Measurements from ENCODE around the gene ZNF804B.
"Not testable (repeated sequence)": the region's sequence is repeated elsewhere in the genome, so short reads cannot be mapped to it uniquely, and the experiment has no call there.

ZNF804B gene

DNA sequence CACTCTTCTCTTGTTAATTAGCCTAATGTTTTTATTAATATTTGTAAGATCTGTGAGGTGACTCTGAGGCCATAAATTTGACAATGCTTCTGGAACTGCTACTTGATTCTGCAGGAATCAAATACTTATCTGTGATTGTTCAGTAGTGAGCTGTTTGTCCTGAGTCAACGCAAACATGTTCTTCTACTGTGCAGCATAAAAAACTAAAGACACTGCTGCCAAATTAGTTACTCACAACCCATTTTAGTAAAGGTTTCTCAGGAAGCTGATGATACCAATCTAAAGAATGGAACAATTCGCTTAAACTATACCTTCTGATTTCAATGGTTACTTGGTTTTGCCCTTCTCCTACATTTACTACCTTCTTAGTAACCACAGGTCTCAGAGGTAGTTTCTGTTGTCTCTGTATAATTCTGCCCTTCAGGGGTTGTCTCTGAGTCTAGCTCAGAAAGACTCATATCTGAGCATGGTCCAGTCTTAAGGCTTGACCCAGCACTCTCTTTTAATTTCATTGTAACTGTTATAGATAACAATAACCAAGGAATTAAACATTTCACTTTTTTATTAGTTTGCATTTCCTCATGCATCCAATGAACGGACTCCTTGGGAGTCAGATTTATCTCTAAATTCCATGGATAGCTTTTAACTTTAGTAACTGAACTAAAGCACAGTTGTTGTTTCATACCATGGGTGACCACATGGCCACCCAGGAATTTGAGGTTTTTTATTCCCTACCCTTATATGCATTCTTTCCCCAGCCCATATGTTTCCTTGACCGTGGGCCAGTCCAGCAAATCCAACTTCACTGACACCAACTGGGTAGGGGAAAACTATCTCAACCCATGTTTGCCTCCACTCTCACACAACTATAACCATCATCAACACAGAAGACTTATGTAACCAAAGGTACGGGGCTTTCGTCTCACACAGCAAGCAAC lies 345.5 kb downstream of the ZNF804B start:
- DNase-seq, result no peak

- no peak for DNase-seq
Measured at GRCh38 chr7:89123871-89124270, 364.4 kb downstream of the ZNF804B start.

GRCh38 chr7:89129600-89130375 lies 370.3 kb downstream of the ZNF804B start:
- no peak for DNase-seq

DNA sequence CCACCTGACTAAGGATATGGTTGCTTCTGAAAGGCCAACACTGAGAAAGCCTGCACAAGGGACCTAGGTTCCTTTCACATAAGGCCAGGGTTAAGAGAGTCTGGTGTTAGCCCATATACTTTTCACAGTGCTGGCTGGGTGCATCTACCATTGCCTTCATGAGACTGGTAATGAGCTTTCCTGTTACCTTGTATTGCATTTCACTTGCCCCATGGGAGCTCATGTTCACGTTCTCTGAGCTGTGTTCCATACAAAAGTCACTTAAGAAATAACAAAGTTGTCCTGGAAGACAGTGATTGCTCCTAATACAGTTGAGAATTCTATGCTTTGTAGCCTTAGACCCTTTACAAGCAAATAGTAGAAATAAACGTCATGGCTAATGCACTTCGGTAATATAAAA lies 373.9 kb downstream of the ZNF804B start:
- no peak for DNase-seq

GRCh38 chr7:89133819-89134218 lies 374.3 kb downstream of the ZNF804B start:
- DNase-seq, result no peak

- DNase-seq, result no peak
Measured at GRCh38 chr7:89145801-89146200, 386.3 kb downstream of the ZNF804B start.

DNA sequence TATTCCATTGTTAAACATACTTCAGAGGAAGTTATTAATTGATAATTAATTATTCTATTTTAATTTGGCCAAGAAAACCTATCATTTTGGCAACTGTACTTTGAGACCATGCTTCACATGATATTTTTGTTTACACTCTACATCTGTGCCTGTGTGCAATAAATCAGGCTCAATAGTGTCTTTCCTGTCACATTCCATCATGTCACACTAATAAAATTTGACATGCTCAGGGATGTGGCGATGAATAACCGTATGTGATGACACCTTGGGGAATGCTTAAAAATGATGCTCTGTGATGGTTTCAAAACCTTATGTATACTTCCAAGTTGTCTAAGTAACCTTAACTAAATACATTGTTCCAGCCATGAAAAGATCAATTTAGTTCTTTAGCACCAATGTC lies 400.6 kb downstream of the ZNF804B start:
- no peak for DNase-seq

GRCh38 chr7:89165421-89165820 lies 405.9 kb downstream of the ZNF804B start:
- DNase-seq, result no peak

GRCh38 chr7:89170628-89171027 lies 411.1 kb downstream of the ZNF804B start:
- no peak for DNase-seq

DNA sequence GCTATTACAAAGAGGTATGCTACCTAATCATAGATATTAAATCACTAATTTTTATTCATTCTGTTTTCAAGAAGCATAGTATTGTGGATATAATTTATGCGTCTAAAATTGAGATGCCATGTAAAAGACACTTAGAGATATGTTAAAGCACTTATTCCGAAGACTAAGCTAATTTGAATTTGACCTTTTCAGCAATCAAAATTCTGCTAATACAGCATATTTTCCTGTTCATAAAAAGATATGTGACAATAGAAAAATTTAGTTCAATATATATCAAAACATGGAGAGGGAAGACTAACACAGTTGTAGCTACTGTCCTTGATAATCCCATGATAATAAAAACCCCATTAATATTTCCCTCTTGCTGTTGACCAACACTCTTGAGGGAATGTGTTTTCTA lies 422.6 kb downstream of the ZNF804B start:
- DNase-seq, result no peak

DNA sequence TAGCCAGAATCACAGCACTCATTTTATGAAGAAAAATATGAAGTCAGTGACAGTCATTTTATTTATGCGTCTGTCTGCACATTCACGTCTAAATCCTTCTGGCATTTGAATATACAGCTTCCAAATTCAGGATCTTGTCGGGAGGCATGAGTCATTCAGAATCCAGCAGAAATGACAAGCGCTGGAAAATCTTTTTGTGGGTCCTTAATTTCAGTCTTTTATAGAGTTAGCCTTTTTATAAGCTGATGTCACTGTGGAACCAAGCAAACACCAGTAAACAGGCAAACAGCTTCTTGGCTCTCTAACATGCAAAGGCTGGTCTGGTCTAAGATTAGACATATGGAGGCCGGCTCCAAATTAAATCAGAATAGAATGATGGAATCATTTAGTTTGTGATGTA lies 424.2 kb downstream of the ZNF804B start:
- DNase-seq, result no peak

- DNase-seq, result no peak
Measured at GRCh38 chr7:89200758-89201157, 441.3 kb downstream of the ZNF804B start.

DNA sequence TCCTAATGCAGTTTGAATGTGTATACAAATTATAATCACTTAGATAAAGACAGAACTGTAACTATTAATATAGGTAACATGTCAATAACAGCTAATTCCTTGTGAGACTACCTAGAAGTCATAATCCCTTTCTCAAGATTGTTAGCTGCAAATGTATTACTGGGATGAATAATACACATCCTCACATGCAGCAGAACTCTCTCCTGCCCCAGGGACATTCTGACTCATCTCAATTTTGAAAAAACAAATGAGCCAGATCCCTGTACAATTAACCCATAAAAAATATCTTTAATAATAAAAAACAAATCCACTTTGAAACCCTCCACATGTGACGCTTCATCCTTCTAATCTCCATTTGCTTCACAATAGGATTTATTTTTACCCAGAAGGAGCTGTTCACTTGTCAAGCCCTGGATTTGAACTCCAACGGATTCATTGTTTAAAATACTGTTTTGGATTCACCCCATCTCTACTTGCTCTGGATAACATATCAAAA lies 464.4 kb downstream of the ZNF804B start:
- DNase-seq, result no peak

DNA sequence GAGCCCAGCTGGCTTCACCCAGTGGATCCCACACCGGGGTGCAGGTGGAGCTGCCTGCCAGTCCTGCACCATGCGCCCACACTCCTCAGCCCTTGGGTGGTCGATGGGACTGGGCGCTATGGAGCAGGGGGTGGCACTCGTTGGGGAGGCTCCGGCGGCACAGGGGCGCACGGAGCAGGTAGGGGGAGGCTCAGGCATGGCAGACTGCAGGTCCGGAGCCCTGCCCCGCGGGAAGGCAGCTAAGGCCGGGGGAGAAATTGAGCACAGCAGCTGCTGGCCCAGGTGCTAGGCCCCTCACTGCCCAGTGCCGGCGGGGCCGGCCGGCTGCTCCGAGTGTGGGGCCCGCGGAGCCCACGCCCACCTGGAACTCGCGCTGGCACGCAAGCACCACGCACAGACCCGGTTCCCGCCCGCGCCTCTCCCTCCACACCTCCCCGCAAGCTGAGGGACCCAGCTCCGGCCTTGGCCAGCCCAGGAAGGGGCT lies 469.2 kb downstream of the ZNF804B start:
- not testable (repeated sequence) for DNase-seq

- no peak for DNase-seq
Measured at GRCh38 chr7:89238156-89238555, 478.7 kb downstream of the ZNF804B start.

DNA sequence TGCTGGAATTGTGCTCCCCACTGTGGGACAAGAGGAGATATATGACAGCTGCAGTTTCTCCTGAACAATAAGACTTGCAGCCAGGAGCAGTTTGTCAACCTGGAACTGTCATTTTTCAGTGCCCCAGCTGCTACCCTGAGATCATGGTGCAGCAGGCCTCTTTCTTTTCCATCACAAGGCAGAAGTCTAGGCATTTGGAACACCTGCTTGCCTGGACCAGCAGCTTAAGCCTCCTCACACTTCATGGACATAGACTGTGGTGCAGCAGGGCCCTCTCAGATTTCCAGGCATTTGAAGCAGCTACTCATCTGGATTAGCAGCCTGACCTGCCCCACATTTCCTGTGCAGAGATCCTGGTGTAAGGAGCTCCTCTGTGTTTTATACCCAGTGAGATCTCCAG lies 486.7 kb downstream of the ZNF804B start:
- DNase-seq, result no peak

- DNase-seq, result no peak
Measured at GRCh38 chr7:89247207-89247606, 487.7 kb downstream of the ZNF804B start.

GRCh38 chr7:89259085-89259484 lies 499.6 kb downstream of the ZNF804B start:
- no peak for DNase-seq

- DNase-seq, result no peak
Measured at GRCh38 chr7:89264126-89264525, 504.6 kb downstream of the ZNF804B start.

DNA sequence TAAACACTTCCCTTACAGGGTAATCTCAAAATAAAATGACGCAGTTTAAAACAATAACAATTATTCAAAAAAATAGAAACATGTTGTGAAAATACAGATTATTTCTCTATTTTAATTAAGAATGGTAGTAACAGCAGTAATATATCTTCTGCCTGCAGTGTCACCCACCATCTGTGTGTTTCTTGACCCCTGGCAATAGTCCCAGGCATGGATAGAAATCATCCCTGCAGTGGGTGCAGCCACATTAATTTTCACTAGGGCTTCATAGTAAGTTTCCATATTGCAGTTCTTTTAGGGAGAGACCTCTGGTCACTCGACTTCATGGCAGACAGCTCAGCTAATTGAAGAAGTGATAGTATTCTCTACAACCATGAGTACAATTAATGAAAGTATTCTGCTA lies 506.1 kb downstream of the ZNF804B start:
- DNase-seq, result no peak

GRCh38 chr7:89283302-89283701 lies 523.8 kb downstream of the ZNF804B start:
- DNase-seq, result no peak

DNA sequence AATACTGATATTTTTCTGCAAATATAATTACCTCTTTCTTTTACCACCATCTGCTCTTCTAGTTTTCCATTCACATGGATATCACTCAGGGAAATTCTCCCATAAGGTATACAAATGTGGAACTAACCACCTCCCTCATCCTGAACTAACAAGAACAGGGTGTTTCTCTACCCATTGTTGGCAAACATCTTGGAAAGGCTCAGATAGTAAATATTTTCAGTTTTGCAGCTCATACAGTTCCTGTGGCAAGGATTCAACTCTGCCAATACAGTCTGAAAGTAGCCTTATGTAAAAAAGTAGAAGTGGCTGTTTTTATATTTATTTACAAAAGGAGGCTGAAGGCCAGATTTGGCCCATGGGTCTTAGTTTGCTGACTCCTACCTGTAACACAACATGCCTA lies 549.0 kb downstream of the ZNF804B start:
- DNase-seq, result no peak

DNA sequence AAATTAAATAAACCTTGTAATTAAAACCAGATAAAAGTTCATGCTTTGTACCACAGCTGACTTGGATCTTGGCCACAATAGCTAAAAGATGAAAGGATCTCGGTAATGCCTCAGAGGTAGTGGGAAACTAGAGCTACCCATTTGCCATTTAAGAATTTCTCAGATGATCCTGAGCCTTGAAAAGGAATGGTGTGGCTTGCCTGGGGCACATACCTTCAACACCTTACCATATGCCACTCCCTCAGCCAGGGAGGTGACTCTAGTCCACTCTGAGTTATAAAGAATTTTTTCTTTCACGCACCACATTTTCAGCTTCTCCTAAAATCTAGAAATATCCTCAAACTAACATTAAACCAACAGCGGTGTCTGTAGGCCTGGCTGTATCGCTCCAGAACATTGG lies 552.4 kb downstream of the ZNF804B start:
- no peak for DNase-seq

GRCh38 chr7:89312551-89312950 lies 553.1 kb downstream of the ZNF804B start:
- no peak for DNase-seq
